MG63 (cell line): ENCODE measurements around the gene HSPB1. TPM values are rescaled to one million over a fixed set of nuclear protein-coding genes. Genes with fewer than 3 reads are reported as not detected.
"Not testable (repeated sequence)": the region's sequence is repeated elsewhere in the genome, so short reads cannot be mapped to it uniquely, and the experiment has no call there.

Experiments
- DNase-seq: peaks from one replicate; pipeline ENCODE4 v3.0.0-alpha.2; 2020
- H3K27me3 ChIP-seq: fragments of 250-450 bp; sonication (Bioruptor Pico); 2 replicates; pipeline ENCODE4 v1.5.1; 2020; ENCODE audit warnings: mild to moderate bottlenecking, moderate library complexity
- H3K36me3 ChIP-seq: fragments of 250-450 bp; sonication (Bioruptor Pico); 2 replicates; pipeline ENCODE4 v1.5.1; 2020; ENCODE audit warnings: mild to moderate bottlenecking, moderate library complexity
- H3K4me3 ChIP-seq: fragments of 250-450 bp; sonication (Bioruptor Pico); 2 replicates; pipeline ENCODE4 v1.5.1; 2020; ENCODE audit warnings: mild to moderate bottlenecking, moderate library complexity
- H3K9me3 ChIP-seq: fragments of 250-450 bp; sonication (Bioruptor Pico); 2 replicates; pipeline ENCODE4 v1.5.1; 2020; ENCODE audit warnings: mild to moderate bottlenecking, moderate library complexity
- total RNA-seq: library from RNA; depleted of rRNA; stranded (reverse); fragments of >200 nt; shearing (Covaris generic); gene quantifications from 2 replicates; pipeline ENCODE4 v1.2.3, GENCODE V29; 2014; ENCODE audit warnings: low replicate concordance

The HSPB1 gene
- total RNA-seq, 1 experiment from 2014 or later = 68.7 TPM

DNA sequence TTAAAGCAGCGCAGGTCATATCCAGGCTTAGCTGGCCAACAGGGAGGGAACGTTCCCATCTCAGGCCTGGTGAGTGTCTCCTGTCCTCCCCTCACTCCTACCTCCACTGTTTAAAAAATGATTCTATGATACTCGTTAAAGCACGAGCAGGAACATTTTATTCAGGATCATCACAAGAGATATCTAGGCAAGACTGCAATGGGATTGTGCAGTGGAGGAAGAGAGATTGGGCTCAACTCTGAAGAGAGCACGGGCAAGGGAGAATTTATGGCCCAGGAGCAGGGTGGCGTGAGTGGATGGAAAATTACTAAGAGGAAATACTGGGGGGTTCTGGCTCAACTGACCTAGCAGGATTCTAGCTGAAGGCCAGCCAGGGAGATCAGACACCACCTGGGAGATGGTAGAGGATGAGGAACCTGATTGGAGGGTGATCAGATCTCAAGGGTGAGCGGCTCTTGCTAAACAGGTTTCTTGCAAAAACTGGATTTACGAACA, 9.0 kb upstream of the HSPB1 start:
- Histone ChIP-seq H3K36me3 (no peaks in the 10 kb centered on the region), H3K4me3 (no peak overlapping the region), H3K27me3 (no peaks in the 10 kb centered on the region), H3K9me3 (no peaks in the 10 kb centered on the region)
- no peak for DNase-seq

DNA sequence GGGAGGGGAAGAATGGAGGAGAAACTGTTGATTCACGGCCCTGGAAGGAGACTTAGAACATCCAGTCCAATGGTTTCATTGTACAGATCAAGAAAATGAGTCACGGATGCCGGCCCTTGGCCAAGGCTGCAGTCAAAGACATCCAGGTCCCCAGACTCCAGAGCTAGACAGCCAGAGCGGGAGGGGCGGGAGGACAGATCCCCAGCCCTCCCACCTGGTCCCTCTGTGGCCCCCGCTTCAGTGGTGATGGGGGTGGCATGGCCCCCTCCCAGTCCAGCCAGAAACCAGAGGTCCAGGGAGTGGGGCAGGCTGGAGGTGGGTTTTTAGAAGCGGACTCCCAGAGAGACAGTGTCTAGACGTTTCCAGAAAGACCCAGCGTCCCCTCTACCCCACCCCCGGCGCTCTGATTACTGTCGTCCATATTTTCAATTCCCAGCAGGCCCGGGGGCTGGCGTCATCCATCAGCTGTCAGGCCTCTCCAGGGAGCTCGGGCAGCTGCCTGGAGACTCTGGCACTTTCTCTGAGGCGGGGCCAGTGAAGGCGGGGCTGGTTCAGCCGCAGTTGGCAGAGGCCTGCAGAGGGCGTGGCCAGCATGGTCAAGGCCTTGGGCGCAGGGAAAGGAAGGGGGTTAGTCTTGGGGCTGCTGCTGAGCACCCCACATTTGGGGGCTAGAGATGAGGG, 8.0 kb upstream of the HSPB1 start:
- Histone ChIP-seq H3K4me3 (peak overlapping the region; percentile 36), H3K27me3 (no peaks in the 10 kb centered on the region), H3K9me3 (no peaks in the 10 kb centered on the region), H3K36me3 (no peaks in the 10 kb centered on the region)
- DNase-seq = peak; percentile 96

DNA sequence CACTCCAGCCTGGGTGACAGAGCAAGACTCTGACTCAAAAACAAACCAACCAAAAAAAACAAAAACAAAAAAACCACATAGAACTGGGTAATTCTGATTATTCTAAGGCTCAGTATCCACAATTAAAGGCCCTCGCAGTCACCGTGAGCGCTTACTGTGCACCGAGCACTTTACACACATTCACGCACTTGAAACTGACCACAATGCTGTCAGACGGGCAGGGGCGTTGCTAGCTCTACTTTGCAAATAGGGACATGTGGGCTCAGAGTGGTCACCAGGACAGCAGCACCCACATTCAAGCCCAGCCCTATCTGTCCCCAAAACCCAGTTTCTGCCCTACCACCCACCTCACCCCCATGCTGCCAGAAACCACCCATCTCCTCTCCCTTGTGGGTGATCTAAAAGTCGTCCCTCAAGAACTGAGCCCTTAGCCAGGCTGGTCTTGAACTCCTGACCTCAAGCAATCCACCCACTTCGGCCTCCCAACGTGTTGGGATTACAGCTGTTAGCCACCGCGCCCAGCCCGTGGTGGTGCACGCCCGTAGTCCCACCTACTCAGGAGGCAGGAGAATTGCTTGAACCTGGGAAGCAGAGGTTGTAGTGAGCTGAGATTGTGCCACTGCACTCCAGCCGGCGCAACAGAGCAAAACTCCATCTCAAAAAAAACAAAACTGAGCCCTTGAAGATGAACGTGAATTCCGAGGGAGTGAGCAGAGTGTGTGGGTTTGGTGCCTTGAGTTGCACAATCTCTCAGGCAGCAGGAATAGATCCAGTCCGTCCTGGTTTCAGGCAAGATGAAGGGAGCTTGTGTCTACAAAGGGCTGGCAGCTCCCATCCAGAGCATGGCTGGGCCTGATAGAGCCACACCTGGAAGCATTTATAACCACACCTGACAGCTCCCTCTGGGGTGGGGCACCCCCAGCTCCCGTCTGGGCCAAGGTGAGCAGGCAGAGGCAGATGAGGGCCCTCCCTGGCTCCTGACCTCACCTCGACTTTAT, 5.4 kb upstream of the HSPB1 start:
- Histone ChIP-seq H3K9me3 (no peaks in the 10 kb centered on the region), H3K27me3 (no peaks in the 10 kb centered on the region), H3K4me3 (no peak overlapping the region), H3K36me3 (no peaks in the 10 kb centered on the region)
- DNase-seq = no peak

DNA sequence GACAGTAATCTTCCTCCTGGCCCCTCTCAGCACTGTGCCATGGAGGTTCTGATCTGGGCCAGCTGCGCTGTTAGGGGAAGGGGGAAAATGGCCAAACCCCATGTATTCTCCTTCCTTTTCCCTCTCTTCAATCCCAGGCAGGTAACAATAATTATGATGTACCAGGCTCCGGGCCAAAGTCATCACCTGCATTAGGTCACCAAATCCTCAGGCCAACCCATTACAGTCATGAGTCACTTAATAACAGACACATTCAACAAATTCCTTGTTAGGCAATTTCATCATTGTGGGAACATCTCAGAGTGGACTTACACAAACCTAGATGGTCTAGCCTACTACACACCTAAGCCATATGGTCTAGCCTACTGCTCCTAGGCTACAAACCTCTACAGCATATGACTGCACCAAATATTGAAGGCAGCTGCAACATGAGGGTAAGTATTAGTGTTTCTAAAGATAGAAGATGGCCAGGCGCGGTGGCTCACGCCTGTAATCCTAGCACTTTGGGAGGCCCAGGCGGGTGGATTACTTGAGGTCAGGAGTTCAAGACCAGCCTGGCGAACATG, 2.2 kb upstream of the HSPB1 start:
- H3K4me3 ChIP-seq = no peak overlapping the region
- DNase-seq = no peak

DNA sequence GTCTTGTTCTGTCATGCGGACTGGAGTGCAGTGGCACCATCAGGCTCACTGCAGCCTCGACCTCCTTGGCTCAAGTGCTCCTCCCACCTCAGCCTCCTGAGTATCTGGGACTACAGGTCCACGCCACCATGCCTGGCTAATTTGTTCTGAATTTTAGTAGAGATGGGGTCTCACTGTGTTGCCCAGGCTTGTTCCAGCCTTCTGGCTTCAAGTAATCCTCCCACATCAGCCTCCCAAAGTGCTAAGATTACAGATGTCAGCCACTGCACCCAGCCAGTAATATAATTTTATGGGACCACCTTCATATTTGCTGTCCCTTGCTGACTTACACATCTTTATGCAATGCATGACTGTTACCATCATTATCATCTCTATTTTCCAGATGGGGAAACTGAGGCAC, 1.5 kb upstream of the HSPB1 start:
- Histone ChIP-seq H3K27me3 (no peaks in the 10 kb centered on the region), H3K36me3 (peaks cover 6% of the 10 kb centered on the region), H3K9me3 (no peaks in the 10 kb centered on the region), H3K4me3 (no peak overlapping the region)
- DNase-seq = no peak

More for the DNA sequence above, 2.2 kb upstream of the HSPB1 start:
- H3K36me3 ChIP-seq = peaks cover 6% of the 10 kb centered on the region
- H3K9me3 ChIP-seq = no peaks in the 10 kb centered on the region
- H3K27me3 ChIP-seq = no peaks in the 10 kb centered on the region

DNA sequence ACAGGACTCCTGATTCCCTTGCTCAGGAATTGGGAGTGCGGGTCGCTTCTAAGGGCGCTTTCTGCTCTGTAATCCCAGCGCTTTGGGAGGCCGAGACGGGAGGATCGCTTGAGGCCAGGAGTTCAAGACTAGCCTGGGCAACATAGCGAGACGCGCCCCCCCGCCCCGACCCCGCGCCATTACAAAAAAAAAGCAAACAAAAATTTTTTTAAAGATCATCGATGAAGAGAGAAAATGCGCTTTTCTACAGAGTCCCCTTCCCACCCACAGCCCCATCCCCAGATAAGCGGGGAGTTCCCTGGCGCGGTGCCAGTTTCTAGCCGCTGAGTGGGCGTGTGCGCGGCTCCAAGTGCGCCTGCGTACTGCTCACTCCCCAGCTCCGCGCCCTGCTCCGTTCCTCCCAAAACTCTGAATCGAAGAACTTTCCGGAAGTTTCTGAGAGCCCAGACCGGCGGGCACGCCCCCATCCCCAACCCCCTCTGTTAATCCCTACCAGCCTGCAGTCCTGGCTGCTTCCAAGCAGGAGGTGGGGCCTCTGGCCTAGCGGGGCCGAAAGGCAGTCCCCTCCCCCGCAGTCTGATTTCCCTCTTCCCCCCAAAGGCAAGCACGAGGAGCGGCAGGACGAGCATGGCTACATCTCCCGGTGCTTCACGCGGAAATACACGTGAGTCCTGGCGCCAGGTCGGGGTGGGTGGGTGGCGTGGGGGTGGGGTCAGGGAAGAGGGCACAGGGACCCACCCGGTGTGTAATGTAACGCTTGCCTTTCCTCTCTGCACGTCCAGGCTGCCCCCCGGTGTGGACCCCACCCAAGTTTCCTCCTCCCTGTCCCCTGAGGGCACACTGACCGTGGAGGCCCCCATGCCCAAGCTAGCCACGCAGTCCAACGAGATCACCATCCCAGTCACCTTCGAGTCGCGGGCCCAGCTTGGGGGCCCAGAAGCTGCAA, 1.0 kb downstream of the HSPB1 start:
- Histone ChIP-seq H3K27me3 (no peaks in the 10 kb centered on the region), H3K4me3 (peak overlapping the region; percentile 79), H3K36me3 (peaks cover 6% of the 10 kb centered on the region), H3K9me3 (no peaks in the 10 kb centered on the region)
- peak; percentile 90 for DNase-seq

DNA sequence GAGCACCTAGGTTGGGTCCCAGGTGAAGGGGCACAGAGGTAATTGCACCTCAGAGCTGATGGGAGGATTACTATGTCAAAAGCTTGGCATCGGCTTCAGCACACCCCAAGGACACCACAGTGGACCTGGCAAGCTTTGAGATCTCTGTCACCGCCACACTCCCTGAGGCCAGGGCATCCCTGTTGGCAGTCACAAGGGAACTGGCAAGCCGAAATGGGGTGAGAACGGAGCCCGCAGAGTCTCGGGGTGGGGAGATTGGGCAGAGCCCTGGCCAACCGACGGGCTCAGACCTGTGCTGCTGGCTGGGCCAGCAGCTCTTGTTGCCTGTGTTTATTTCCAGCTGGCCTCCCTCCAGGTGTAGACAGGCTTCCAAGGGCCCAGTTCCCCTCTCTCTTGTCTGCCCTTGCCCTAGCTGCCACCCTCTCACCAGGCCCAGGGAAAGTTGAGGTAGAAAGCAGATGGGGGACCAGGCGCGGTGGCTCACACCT, 2.5 kb downstream of the HSPB1 start:
- peaks cover 6% of the 10 kb centered on the region for H3K36me3 ChIP-seq
- no peaks in the 10 kb centered on the region for H3K9me3 ChIP-seq
- no peak overlapping the region for H3K4me3 ChIP-seq
- DNase-seq = peak; percentile 73
- no peaks in the 10 kb centered on the region for H3K27me3 ChIP-seq

DNA sequence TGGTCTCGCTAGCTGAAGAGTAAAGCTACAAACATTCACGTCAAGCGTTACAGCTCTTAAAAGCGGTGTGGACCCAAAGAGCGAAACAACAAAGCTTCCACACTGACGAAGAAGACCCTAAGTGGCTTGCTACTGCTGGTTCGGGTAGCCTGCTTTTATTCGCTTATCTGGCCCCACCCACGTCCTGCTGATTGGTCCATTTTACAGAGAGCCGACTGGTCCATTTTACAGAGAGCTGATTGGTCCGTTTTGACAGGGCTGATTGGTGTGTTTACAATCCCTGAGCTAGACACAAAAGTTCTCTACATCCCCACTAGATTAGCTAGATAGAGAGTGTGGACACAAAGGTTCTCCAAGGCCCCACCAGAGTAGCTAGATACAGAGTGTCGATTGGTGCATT, 6.4 kb downstream of the HSPB1 start:
- DNase-seq, H3K9me3 ChIP-seq, H3K27me3 ChIP-seq, H3K36me3 ChIP-seq, H3K4me3 ChIP-seq: not testable (repeated sequence)

DNA sequence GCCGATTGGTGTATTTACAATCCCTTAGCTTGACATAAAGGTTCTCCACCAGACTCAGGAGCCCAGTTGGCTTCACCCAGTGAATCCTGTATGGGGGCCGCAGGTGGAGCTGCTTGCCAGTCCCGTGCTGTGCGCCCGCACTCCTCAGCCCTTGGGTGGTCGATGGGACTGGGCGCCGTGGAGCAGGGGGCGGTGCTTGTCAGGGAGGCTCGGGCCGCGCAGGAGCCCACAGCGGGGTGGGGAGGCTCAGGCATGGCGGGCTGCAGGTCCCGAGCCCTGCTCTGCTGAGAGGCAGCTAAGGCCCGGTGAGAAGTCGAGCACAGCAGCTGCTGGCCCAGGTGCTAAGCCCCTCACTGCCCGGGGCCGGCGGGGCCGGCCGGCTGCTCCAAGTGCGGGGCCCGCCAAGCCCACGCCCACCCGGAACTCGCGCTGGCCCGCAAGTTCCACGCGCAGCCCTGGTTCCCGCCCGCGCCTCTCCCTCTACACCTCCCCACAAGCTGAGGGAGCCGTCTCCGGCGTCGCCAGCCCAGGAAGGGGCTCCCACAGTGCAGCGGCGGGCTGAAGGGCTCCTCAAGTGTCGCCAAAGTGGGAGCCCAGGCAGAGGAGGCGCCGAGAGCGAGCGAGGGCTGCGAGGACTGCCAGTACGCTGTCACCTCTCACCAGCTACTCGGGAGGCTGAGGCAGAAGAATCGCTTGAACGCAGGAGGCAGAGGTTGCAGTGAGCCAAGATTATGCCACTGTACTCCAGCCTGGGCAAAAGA, 7.0 kb downstream of the HSPB1 start:
- not testable (repeated sequence) for H3K9me3 ChIP-seq, H3K36me3 ChIP-seq, DNase-seq, H3K4me3 ChIP-seq, H3K27me3 ChIP-seq

DNA sequence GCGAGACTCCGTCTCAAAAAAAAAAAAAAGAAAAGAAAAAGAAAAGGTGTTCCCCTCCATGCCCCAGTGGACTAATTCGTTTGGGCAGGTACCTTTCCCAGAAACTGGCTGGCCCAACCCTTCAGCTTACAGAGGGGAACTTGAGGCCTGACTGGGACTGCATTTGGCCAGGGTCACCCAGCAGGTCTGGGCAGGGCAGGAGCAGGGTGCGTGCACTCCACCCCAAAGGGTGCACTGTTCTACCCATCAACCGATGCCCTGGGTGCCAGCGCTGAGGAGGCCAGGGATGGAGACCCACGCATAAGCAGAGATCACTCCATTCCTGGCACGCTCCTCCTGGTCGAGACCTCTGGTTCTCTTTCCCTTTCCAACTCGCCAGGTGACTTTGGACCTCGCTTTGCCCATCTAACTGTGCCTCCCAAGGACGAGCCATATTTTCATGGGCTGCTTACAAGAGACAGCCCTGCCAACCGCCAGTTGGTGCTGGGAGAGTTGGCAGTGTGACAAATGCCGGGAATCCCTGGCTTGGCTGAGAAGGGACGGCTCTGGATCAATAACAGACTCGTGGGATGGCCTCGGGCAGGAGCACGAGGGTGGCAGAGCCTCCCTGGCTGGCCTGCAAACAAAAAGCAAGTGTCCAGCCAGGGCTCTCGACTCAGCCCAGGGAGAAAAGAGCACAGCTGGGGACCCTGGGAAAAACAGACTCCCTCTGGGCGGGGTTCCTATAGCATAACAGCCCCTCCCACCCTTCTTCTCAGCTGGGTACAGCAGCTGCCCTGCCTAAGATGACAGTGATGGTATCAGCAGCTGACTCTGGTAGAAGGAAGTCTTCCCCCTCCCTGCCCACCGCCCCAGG, 7.9 kb downstream of the HSPB1 start:
- no peaks in the 10 kb centered on the region for H3K36me3 ChIP-seq
- no peaks in the 10 kb centered on the region for H3K9me3 ChIP-seq
- H3K27me3 ChIP-seq = no peaks in the 10 kb centered on the region
- H3K4me3 ChIP-seq = no peak overlapping the region
- DNase-seq = peak; percentile 29

DNA sequence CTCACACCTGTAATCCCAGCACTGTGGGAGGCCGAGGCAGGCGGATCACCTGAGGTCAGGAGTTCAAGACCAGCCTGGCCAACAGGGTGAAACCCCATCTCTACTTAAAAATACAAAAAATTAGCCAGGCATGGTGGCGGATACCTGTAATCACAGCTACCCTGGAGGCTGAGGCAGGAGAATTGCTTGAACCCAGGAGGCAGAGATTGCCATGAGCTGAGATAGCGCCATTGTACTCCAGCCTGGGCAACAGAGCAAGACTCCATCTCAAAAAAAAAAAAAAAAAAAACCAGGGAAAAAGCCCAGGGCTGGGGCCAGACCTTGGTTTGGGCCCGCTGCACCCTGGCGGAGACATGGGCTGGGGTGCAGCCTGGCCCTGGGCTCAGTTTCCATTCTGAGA, 9.4 kb downstream of the HSPB1 start:
- DNase-seq, H3K9me3 ChIP-seq, H3K4me3 ChIP-seq, H3K27me3 ChIP-seq, H3K36me3 ChIP-seq: not testable (repeated sequence)

DNA sequence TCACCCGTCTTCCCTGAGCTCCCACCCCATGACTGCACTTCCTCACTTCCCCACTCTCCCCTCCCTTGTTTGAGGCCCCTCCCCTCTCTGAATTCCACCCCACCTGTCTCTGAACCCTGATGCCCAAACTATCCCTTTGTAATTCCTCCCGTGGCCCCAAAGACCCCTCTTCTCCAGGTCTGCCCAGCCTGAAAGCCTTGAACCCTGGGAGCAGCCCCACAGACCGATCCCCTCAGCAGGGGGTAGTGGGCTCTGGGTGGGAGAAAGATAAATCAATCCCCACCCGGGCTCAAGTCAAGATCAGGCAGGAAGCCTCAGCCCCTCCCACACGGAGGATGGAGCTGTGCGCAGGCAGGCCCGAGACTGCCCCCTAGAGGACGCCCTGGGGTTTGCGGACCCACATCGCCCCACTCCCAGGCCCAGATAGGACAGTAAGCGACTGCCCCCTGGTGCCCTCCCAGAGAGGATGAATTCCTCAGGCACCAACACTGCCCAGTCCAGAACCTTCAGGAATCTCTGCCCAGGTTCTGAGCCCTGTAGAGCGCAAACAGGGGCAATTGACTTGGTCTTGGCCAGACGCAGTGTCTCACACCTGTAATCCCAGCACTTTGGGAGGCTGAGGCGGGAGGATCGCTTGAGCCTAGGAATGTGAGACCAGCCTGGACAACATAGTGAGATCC, 11.7 kb downstream of the HSPB1 start:
- no peaks in the 10 kb centered on the region for H3K27me3 ChIP-seq
- H3K36me3 ChIP-seq = no peaks in the 10 kb centered on the region
- peak; percentile 84 for DNase-seq

DNA sequence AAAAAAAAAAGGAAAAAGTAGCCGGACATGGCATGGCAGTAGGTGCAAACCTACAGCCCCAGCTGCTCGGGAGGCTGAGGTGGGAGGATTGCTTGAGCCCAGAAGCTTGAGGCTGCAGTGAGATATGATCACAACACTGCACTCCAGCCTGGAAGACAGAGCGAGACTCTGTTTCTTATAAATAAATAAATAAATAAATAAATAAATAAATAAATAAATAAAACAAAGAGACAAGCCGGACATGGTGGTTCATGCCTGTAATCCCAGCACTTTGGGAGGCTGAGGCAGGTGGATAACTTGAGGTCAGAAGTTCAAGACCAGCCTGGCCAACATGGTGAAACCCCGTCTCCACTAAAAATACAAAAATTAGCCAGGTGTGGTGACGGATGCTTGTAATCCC, 12.3 kb downstream of the HSPB1 start:
- DNase-seq = not testable (repeated sequence)

More for the DNA sequence above, 11.7 kb downstream of the HSPB1 start:
- Histone ChIP-seq H3K9me3 (no peaks in the 10 kb centered on the region), H3K4me3 (no peak overlapping the region)

DNA sequence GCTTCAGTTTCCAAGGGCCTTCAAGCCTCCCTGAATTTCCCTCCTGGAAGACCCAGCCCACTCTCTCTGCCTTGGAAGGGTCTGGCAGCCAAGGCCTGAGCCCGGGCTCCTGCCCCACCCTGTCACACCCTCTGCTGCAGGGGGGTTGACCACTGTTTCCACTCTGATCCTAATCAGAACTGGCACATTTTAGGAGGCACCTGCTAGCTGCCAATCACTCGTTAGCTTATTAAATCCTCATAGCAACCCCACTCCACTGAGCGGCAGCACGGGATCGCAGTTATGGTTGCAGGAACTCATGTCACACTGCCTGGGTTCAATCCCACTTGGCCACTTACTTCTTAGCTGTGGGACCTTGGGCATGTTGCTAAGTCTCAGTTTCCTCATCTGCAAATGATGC, 12.9 kb downstream of the HSPB1 start:
- Histone ChIP-seq H3K9me3 (no peaks in the 10 kb centered on the region), H3K36me3 (no peaks in the 10 kb centered on the region), H3K4me3 (no peak overlapping the region), H3K27me3 (no peaks in the 10 kb centered on the region)
- DNase-seq = no peak

More for the DNA sequence above, 12.3 kb downstream of the HSPB1 start:
- H3K9me3 ChIP-seq, H3K36me3 ChIP-seq, H3K4me3 ChIP-seq, H3K27me3 ChIP-seq: not testable (repeated sequence)
